ENCODE measurements around the gene PRICKLE2.

- TF ChIP-seq CTCF (IDR thresholded peaks at IDR 0.05; ENCODE audit: low read depth, low read length, poor library complexity, severe bottlenecking) (no peak), EZH2phosphoT487 (IDR thresholded peaks at IDR 0.05; ENCODE audit: borderline replicate concordance, low read length) (no peak)
Observed at GRCh38 chr3:64203969-64204908, 21.0 kb downstream of the PRICKLE2 start.

Data from DOHH2 (cell line).